GM19455 (cell line): ENCODE results near the gene GRAMD4.
"Not testable (repeated sequence)": the region's sequence is repeated elsewhere in the genome, so short reads cannot be mapped to it uniquely, and the experiment has no call there.

Experiments
- ATAC-seq: cut with Tn5 transposase; IDR thresholded peaks from one replicate; pipeline ENCODE4 v1.9.1; 2021; ENCODE audit not compliant: unreplicated experiment

Gene GRAMD4

GRCh38 chr22:46617986-46618647 is 2.1 kb upstream of the GRAMD4 start:
- no peak for ATAC-seq

- ATAC-seq: no peak
These were observed 1.5 kb upstream of the GRAMD4 start for GRCh38 chr22:46618667-46619066.

- no peak for ATAC-seq
These were observed 851 bp upstream of the GRAMD4 start for GRCh38 chr22:46619240-46619829.

DNA sequence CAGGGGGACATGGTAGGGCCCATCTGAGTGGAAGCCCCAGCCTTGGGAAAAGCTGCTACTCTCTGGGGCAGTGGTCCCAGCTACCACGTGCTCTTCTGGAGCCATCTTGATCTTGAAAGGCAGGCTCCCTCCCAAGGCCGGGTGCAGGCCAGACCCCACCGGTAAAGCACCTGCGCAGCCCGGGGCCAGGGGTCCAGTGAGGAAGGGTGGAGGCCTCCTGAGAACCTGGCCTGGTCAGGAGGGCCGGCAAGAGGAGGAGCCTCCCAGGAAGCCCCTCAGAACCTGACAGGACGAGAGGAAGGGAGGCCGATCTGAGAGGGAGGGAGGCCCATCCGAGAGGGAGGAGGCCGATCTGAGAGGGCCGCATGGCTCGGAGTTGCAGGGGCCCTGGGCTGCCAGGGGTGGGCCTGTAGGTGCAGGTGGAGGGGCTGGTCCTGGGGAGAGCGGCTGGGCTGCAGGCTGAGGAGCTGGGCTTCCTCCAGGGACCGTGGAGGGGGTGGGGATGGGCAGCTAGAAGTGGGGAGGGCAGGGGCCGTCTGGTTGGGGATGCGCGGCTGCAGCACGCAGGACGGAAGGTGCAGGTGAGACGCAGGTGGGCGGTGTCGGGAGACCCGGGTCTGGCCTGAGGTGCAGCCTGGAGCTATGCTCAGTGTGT is 529 bp downstream of the GRAMD4 start:
- no peak for ATAC-seq

- not testable (repeated sequence) for ATAC-seq
These were observed 1.2 kb downstream of the GRAMD4 start for GRCh38 chr22:46621243-46621930.

DNA sequence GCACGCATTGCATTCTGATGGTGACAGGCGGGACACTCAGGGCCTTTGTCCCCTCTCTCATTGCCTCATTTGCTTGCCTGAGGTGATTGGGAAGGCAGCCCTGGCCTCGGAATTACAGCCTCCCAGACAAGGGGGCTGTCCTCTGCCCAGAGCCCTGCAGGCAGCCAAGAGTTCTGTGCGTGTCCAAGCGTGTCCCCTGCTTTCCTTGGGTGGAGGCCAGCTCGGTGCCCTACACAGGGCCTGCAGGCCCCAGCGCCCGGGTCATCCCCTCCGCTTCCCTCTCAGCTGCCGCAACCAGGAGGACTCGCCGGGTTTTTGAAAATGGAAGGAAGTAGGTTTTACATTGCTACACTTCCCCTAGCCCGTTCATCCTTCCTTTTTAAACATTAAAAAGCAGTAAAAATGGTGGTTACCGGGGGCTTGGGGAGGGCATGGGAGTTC is 1.9 kb downstream of the GRAMD4 start:
- ATAC-seq: no peak

DNA sequence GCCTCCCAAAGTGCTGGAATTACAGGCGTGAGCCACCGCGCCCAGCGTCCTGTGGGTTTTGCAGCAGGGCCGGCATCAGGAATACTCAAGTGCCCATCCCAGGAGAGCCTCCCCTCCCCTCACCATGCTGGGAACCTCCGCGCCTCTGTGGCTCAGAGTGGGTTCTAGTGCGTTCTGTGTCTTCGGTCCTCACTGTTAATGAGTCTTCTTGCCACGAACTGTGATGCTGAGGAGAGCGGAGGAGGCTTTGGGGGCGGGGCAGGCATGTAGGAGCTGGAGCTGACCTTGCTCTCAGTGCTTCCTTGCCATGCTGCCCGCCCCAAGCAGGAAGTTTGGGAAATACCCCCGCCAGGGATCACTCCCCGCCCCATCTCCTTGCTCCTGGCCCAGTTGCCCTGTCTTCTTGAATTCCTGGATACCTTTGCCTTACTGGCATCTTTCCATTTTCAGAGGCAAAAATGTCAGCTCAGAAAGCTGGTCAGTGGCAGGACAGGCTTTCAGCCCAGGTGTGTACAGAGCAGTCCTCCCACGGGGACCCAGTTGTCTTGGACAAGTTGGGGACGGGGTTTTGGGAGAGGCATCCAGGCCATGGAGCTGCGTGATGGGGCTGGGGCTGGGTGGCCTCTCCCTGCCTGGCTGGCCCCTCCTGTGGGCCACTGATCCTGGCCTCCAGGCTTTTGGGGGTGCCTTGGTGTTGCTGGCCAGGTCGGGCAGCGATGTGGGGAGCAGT is 5.1 kb downstream of the GRAMD4 start:
- no peak for ATAC-seq

DNA sequence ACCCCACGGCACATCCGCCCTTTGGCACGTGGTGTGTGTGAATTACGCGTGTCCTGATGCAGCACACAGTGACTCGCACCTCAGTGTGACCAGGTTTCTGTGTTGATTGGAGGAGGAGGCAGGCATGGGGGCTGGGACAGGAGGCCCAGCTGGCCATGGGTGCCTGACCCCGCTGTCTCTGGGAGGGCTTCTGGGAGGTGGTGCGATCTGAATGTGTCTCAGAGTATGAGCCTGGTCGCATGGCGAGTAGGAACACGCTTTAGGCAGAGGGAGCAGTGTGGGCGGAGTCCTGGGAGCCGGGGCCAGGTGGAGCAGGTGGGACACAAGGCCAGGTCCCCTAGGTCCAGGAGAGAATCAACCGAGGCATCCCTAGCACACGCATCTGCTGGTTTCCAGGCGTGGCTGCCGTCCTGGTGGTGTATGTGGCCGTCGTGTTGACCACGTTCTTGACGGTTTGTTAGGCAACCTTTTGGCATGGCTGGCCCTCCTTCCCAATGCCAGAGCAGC is 5.7 kb downstream of the GRAMD4 start:
- ATAC-seq: no peak

- no peak for ATAC-seq
These were observed 6.2 kb downstream of the GRAMD4 start for GRCh38 chr22:46626356-46626755.

DNA sequence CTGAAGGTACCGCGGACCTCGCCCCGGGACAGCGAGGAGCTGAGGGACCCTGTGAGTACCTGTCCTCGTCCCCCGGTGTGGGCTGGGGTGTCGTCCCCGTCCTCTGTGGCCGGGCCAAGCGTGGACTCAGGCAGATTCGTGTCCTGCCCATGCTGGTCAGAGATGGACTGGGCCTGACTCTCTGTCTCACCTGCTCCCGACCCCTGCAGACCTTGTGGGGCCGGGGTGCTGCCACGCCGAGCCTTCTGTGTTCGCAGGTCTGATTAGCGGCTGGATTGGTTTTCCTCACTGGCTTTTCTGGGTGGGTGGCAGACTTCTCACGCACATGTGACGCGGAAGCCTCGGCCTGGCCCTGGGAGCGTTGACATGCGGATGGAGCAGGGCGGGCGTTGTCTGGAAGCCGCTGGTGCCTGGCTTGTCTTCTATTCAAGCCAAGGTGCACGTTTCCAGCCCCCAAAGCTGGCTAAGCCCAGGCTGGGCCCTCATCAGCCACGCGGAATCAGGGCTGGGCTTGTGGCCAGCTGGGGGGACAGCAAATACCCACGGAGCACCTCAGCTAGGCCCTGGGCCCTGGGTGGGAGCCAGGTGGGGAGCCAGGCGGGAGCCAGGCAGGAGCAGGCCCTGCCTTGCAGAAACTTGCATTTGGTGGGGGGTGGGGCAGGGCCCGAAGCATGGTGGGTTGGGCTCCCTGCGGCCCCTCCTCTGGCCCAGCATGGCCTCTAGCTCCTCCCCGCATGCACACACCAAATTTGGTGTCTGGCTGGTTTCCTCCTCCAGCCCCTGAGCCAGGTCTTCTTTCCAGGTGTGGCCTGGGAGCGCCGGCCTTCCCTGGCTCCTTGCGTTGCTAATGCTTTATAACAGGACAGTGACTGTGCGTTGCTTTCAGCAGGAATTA is 7.0 kb downstream of the GRAMD4 start:
- no peak for ATAC-seq

GRCh38 chr22:46627806-46628482 is 7.8 kb downstream of the GRAMD4 start:
- ATAC-seq: no peak

GRCh38 chr22:46628756-46629155 is 8.6 kb downstream of the GRAMD4 start:
- ATAC-seq: no peak

DNA sequence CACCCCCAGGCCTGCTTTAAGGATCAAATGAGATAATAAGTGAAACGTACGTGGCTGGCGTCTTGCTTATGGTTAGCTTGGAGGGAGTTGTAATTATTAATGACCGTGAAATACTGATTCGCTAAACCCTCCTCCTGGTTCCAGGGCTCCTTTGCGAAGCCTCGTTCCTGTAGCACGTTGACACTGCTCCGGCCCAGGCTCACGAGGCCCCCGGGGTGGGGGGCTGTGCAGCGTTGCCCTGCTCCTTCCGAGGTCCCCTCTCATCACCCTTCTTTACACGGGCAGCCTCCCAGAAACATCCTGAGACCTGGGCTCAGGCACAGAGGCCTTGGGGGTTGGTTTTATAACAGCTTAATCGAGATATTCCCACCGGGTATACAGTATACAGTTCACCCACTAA is 9.1 kb downstream of the GRAMD4 start:
- no peak for ATAC-seq

DNA sequence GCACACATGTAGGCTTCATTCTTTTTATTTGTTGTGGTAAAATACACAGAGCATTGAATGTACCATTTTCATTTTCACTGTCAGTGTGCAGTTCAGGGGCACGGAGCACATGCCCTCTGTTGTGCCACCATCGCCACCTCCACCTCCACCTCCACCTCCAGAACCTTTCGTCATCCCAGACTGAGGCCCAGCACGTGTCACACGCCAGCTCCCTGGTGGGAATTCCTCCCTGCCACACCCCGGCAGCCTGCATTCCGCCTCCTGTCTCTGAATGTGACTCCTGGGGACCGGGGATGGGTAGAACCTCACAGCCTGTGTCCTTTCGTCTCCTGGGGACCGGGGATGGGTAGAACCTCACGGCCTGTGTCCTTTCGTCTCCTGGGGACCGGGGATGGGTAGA is 10.9 kb downstream of the GRAMD4 start:
- ATAC-seq: no peak

- ATAC-seq: no peak
These were observed 12.6 kb downstream of the GRAMD4 start for GRCh38 chr22:46632646-46633249.

DNA sequence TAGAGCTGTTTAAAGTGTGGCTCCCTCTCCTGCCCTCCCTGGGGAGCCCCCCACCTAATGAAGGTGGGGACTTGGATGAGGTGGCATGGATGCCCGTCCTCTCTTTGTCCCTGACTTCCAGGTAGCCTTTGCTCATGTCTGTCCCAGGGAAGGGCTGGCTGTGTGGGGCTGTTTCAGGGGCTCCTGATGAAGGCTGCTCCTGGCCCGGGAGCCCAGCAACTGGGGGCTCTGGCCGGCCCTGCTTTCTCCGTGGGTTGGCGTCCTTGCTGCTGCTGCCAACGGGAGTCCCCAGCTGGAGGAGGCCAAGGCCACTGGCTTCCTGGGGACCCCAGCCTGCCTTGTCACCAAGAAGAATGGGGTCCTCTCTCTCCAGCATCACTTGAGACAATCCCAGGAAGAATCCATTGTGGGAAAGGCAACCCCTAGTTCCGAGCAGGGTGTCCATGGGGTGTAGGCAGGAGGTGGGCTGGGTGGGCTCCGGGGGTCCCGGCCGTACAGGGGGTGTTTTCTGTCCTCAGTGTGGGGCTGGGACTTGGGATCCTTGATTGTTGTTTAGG is 13.2 kb downstream of the GRAMD4 start:
- no peak for ATAC-seq

GRCh38 chr22:46634011-46634699 is 14.0 kb downstream of the GRAMD4 start:
- ATAC-seq: no peak
